ACC112 (cell line): ENCODE data around the gene SLC16A14.

Experiments
- H2AFZ ChIP-seq: fragments of 200-600 bp; sonication (generic); one replicate; pipeline ENCODE4 v1.6.0; 2017; ENCODE audit warnings: antibody characterized with exemption, low read length; ENCODE audit not compliant: unreplicated experiment
- H3K27ac ChIP-seq: fragments of 200-600 bp; sonication (generic); 2 replicates; pipeline ENCODE4 v1.5.1; 2014; ENCODE audit warnings: low read depth, mild to moderate bottlenecking, antibody characterized with exemption, low read length, moderate library complexity
- H3K27me3 ChIP-seq: fragments of 200-600 bp; sonication (generic); 2 replicates; pipeline ENCODE4 v1.6.1; 2014; ENCODE audit warnings: mild to moderate bottlenecking, antibody characterized with exemption, low read length, moderate library complexity, mixed read lengths; ENCODE audit not compliant: insufficient read depth
- H3K36me3 ChIP-seq: fragments of 200-600 bp; sonication (generic); 2 replicates; pipeline ENCODE4 v1.6.1; 2016; ENCODE audit warnings: mild to moderate bottlenecking, antibody characterized with exemption, low read length, moderate library complexity, mixed read lengths; ENCODE audit not compliant: insufficient read depth
- H3K4me1 ChIP-seq: fragments of 200-600 bp; sonication (generic); one replicate; pipeline ENCODE4 v1.6.1; 2016; ENCODE audit warnings: low read length, mixed read lengths; ENCODE audit not compliant: insufficient read depth, unreplicated experiment, control insufficient read depth
- H3K4me3 ChIP-seq: fragments of 200-600 bp; sonication (generic); 2 replicates; pipeline ENCODE4 v1.5.1; 2014; ENCODE audit warnings: mild to moderate bottlenecking, low read depth, low read length
- H3K79me2 ChIP-seq: fragments of 200-600 bp; sonication (generic); one replicate; pipeline ENCODE4 v1.6.0; 2016; ENCODE audit warnings: low read length; ENCODE audit not compliant: control insufficient read depth, unreplicated experiment, insufficient read depth

Gene SLC16A14

GRCh38 chr2:230043025-230043424 lies 25.7 kb downstream of the SLC16A14 start:
- Histone ChIP-seq H3K4me1 (no peaks in the 10 kb centered on the region), H3K27me3 (no peaks in the 10 kb centered on the region), H3K4me3 (no peak overlapping the region), H3K27ac (no peak overlapping the region), H3K36me3 (no peaks in the 10 kb centered on the region), H3K79me2 (no peaks in the 10 kb centered on the region), H2AFZ (no peak overlapping the region)

GRCh38 chr2:230042195-230042594 lies 26.5 kb downstream of the SLC16A14 start:
- Histone ChIP-seq H3K79me2 (no peaks in the 10 kb centered on the region), H3K27ac (no peak overlapping the region), H3K4me3 (no peak overlapping the region), H3K27me3 (no peaks in the 10 kb centered on the region), H3K36me3 (no peaks in the 10 kb centered on the region), H3K4me1 (no peaks in the 10 kb centered on the region), H2AFZ (no peak overlapping the region)

GRCh38 chr2:230023313-230023712 lies 45.4 kb downstream of the SLC16A14 start:
- Histone ChIP-seq H3K79me2 (no peaks in the 10 kb centered on the region), H3K36me3 (no peaks in the 10 kb centered on the region), H3K4me1 (no peaks in the 10 kb centered on the region), H3K27me3 (no peaks in the 10 kb centered on the region), H2AFZ (no peak overlapping the region), H3K4me3 (no peak overlapping the region), H3K27ac (no peak overlapping the region)

GRCh38 chr2:230019742-230020141 lies 49.0 kb downstream of the SLC16A14 start:
- Histone ChIP-seq H3K36me3 (no peaks in the 10 kb centered on the region), H3K4me1 (no peaks in the 10 kb centered on the region), H2AFZ (no peak overlapping the region), H3K27ac (no peak overlapping the region), H3K27me3 (no peaks in the 10 kb centered on the region), H3K4me3 (no peak overlapping the region), H3K79me2 (no peaks in the 10 kb centered on the region)

GRCh38 chr2:230018153-230018552 lies 50.6 kb downstream of the SLC16A14 start:
- Histone ChIP-seq H3K4me3 (no peak overlapping the region), H2AFZ (no peak overlapping the region), H3K79me2 (no peaks in the 10 kb centered on the region)

GRCh38 chr2:230016844-230017243 lies 51.9 kb downstream of the SLC16A14 start:
- Histone ChIP-seq H3K79me2 (no peaks in the 10 kb centered on the region), H3K27me3 (no peaks in the 10 kb centered on the region), H2AFZ (no peak overlapping the region), H3K36me3 (no peaks in the 10 kb centered on the region), H3K4me3 (no peak overlapping the region), H3K4me1 (no peaks in the 10 kb centered on the region), H3K27ac (no peak overlapping the region)

More at GRCh38 chr2:230018153-230018552, 50.6 kb downstream of the SLC16A14 start:
- Histone ChIP-seq H3K27ac (no peak overlapping the region), H3K27me3 (no peaks in the 10 kb centered on the region), H3K36me3 (no peaks in the 10 kb centered on the region), H3K4me1 (no peaks in the 10 kb centered on the region)

- Histone ChIP-seq H3K27ac (no peak overlapping the region), H3K36me3 (no peaks in the 10 kb centered on the region), H2AFZ (no peak overlapping the region), H3K79me2 (no peaks in the 10 kb centered on the region), H3K27me3 (no peaks in the 10 kb centered on the region), H3K4me1 (no peaks in the 10 kb centered on the region), H3K4me3 (no peak overlapping the region)
Observed at GRCh38 chr2:230012267-230012884, 56.3 kb downstream of the SLC16A14 start.

- Histone ChIP-seq H3K27ac (no peak overlapping the region), H3K4me3 (no peak overlapping the region), H2AFZ (no peak overlapping the region), H3K79me2 (no peaks in the 10 kb centered on the region), H3K36me3 (no peaks in the 10 kb centered on the region), H3K27me3 (no peaks in the 10 kb centered on the region), H3K4me1 (no peaks in the 10 kb centered on the region)
Observed at GRCh38 chr2:230011617-230012016, 57.1 kb downstream of the SLC16A14 start.

- no peaks in the 10 kb centered on the region for H3K4me1 ChIP-seq
- H3K27me3 ChIP-seq = no peaks in the 10 kb centered on the region
- no peaks in the 10 kb centered on the region for H3K36me3 ChIP-seq
- H3K27ac ChIP-seq = no peak overlapping the region
- no peak overlapping the region for H2AFZ ChIP-seq
- H3K79me2 ChIP-seq = no peaks in the 10 kb centered on the region
- H3K4me3 ChIP-seq = no peak overlapping the region
Observed at GRCh38 chr2:230010501-230010900, 58.2 kb downstream of the SLC16A14 start.

GRCh38 chr2:230008708-230009066 lies 60.0 kb downstream of the SLC16A14 start:
- Histone ChIP-seq H2AFZ (no peak overlapping the region), H3K4me3 (no peak overlapping the region), H3K27ac (no peak overlapping the region), H3K36me3 (no peaks in the 10 kb centered on the region), H3K27me3 (no peaks in the 10 kb centered on the region), H3K79me2 (no peaks in the 10 kb centered on the region), H3K4me1 (no peaks in the 10 kb centered on the region)

GRCh38 chr2:230007931-230008707 lies 60.6 kb downstream of the SLC16A14 start:
- Histone ChIP-seq H3K36me3 (no peaks in the 10 kb centered on the region), H3K4me3 (no peak overlapping the region), H3K79me2 (no peaks in the 10 kb centered on the region), H3K27me3 (no peaks in the 10 kb centered on the region), H2AFZ (no peak overlapping the region), H3K27ac (no peak overlapping the region), H3K4me1 (no peaks in the 10 kb centered on the region)
